ENCODE data around the gene KIZ. TPM values are rescaled to one million over a fixed set of nuclear protein-coding genes. Genes with fewer than 3 reads are reported as not detected.

KIZ gene
- total and polyA plus RNA-seq, 2 experiments from 2014 or later, result 11.0 to 55.4 TPM

DNA sequence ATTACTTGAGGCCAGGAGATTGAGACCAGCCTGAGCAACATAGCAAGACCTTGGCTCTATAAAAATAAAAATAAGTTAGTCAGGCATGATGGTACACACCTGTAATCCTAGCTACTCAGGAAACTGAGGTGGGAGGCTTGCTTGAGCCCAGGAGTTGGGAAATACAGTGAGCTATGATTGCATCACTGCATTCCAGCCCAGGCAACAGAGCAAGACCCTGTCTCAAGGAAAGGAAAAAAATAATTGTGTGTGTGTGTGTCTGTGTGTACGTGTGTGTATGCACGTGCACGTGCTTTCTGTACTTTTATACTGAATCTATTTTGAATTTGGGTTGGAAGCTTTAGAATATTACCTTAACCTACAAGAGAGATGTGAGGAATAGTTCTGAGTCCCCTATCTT, 58.9 kb downstream of the KIZ start:
- Histone ChIP-seq H3K27ac (no peak overlapping the region), H3K4me3 (no peak overlapping the region), H3K36me3 (no peaks in the 10 kb centered on the region), H3K27me3 (no peaks in the 10 kb centered on the region), H3K4me1 (ENCODE audit: low read depth) (no peaks in the 10 kb centered on the region), H3K9me3 (ENCODE audit: low read depth) (no peaks in the 10 kb centered on the region)
- DNase-seq (ENCODE audit: low read depth in 1 of 2, low spot score in 1 of 2), result peak in 1 of 2 donors; percentile 81
- TF ChIP-seq, protein P1, sequence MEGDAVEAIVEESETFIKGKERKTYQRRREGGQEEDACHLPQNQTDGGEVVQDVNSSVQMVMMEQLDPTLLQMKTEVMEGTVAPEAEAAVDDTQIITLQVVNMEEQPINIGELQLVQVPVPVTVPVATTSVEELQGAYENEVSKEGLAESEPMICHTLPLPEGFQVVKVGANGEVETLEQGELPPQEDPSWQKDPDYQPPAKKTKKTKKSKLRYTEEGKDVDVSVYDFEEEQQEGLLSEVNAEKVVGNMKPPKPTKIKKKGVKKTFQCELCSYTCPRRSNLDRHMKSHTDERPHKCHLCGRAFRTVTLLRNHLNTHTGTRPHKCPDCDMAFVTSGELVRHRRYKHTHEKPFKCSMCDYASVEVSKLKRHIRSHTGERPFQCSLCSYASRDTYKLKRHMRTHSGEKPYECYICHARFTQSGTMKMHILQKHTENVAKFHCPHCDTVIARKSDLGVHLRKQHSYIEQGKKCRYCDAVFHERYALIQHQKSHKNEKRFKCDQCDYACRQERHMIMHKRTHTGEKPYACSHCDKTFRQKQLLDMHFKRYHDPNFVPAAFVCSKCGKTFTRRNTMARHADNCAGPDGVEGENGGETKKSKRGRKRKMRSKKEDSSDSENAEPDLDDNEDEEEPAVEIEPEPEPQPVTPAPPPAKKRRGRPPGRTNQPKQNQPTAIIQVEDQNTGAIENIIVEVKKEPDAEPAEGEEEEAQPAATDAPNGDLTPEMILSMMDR (IDR thresholded peaks at IDR 0.05; ENCODE audit: low read depth, low read length), result no peak

DNA sequence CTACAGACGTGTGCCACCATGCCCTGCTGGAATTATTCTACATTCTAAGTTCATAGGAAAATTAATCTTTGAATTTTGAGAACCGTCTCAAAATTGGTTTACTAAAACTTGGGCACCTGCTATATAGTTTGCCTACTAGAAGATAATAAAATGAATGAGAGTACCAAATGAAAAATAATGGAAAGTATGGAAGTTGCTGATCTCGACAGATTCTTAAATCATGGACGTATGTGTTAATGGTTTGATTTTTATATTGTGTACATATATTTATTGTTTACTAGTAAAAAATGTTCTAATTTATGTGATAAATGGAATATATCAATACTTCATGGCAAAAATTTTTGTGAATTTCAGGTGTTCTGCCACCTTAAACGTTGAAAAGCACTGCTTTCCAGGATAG, 60.0 kb downstream of the KIZ start:
- H3K27ac ChIP-seq, result no peak overlapping the region
- H3K4me3 ChIP-seq, result no peak overlapping the region
- TF ChIP-seq, protein P1 (IDR thresholded peaks at IDR 0.05; ENCODE audit: low read depth, low read length), result no peak
- no peaks in the 10 kb centered on the region for H3K4me1 ChIP-seq (ENCODE audit: low read depth)
- no peak for DNase-seq (ENCODE audit: low read depth in 1 of 2, low spot score in 1 of 2)
- no peaks in the 10 kb centered on the region for H3K36me3 ChIP-seq
- no peaks in the 10 kb centered on the region for H3K27me3 ChIP-seq
- H3K9me3 ChIP-seq (ENCODE audit: low read depth), result no peaks in the 10 kb centered on the region

DNA sequence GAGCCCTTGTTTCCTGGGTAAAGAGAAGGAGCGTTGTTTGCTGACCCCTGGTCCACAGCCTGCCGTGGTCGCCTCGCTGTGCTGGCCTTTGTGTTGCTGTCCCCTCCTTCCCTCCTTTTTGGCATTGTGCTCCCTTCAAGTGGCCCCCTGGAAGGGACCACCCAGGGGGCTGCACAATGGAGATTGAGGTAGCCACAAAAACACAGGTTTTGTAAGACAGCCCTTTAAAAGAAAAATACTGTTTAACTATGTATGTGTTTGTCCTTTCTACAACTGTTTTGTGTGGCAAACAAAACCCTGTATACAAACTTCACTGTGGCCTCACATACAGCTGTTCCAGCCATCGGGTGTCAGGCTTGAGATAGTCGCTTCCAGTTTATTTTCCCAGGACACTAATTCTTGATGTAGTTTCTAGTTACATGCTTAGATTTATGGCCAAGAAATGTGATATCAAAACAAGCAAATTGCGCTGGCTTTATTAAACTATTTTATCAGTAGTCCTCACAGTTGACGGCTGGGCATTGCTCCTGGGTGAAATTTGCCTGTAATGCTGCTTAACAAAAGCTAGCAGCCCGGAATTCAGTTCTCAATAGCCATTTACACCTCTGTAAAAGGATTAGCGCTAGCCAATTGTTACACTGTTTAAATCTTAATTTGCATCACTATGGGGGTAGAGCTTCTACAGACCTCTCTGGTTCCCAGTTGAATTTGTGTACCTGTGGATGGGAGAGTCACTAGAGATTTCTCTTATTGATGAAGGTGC, 64.1 kb downstream of the KIZ start:
- TF ChIP-seq, protein P1 (IDR thresholded peaks at IDR 0.05; ENCODE audit: low read depth, low read length), result no peak
- Histone ChIP-seq H3K4me1 (ENCODE audit: low read depth) (no peaks in the 10 kb centered on the region), H3K27me3 (no peaks in the 10 kb centered on the region), H3K27ac (no peak overlapping the region), H3K4me3 (no peak overlapping the region), H3K9me3 (ENCODE audit: low read depth) (no peaks in the 10 kb centered on the region), H3K36me3 (no peaks in the 10 kb centered on the region)
- DNase-seq (ENCODE audit: low read depth in 1 of 2, low spot score in 1 of 2), result no peak

DNA sequence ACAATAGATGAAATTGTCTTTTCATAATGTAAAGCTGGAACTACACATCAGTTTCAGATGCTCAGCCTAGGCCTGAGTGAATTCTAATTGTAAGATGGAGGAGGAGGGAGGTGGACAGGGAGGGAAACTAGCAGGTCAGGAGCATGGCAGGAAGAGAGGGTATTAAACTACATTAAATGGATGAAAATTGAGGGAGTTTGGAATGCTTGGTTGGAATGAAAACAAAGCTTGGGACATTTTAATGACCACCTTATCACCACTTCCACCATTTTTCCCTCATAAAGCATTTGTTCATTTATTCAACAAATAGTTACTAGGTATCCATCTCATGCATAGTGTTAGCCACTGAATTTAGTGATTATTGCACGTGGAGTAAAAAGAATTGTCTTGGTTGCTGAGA, 65.0 kb downstream of the KIZ start:
- Histone ChIP-seq H3K4me3 (no peak overlapping the region), H3K9me3 (ENCODE audit: low read depth) (no peaks in the 10 kb centered on the region), H3K27ac (no peak overlapping the region), H3K4me1 (ENCODE audit: low read depth) (no peaks in the 10 kb centered on the region), H3K36me3 (no peaks in the 10 kb centered on the region), H3K27me3 (no peaks in the 10 kb centered on the region)
- TF ChIP-seq, protein P1 (IDR thresholded peaks at IDR 0.05; ENCODE audit: low read depth, low read length), result no peak
- no peak for DNase-seq (ENCODE audit: low read depth in 1 of 2, low spot score in 1 of 2)

DNA sequence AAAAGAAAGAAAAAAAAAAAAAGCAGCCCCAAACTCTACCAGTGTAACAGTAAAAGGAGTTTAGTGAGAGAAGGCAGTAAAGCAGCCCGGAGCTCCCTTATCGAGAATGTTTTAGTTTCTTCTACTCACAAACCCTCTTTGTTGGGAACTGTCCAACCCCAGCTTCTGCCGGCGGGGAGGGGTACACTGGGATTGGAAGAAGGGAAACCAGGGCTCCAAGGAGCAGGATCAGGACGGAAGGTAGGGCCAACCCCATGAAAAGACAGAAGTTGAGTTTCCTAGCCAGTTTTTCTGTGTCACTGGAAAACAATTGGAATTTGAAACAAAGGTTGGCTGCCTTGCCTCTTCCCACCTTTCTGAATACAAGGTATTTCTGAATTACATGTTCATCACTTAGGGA, 66.0 kb downstream of the KIZ start:
- Histone ChIP-seq H3K4me1 (ENCODE audit: low read depth) (no peaks in the 10 kb centered on the region), H3K4me3 (no peak overlapping the region)
- TF ChIP-seq, protein P1 (IDR thresholded peaks at IDR 0.05; ENCODE audit: low read depth, low read length), result no peak

More for the DNA sequence above, 66.0 kb downstream of the KIZ start:
- H3K27me3 ChIP-seq, result no peaks in the 10 kb centered on the region
- H3K9me3 ChIP-seq (ENCODE audit: low read depth), result no peaks in the 10 kb centered on the region
- peak; percentile 21 to 62 for DNase-seq (ENCODE audit: low read depth in 1 of 2, low spot score in 1 of 2)
- no peaks in the 10 kb centered on the region for H3K36me3 ChIP-seq
- H3K27ac ChIP-seq, result no peak overlapping the region

Data from cardiac muscle cell (in vitro differentiated cells and primary cell).